ENCODE data around the gene RGS7.

GRCh38 chr1:241336335-241336734, 20.7 kb downstream of the RGS7 start:
- TF ChIP-seq, protein P1, sequence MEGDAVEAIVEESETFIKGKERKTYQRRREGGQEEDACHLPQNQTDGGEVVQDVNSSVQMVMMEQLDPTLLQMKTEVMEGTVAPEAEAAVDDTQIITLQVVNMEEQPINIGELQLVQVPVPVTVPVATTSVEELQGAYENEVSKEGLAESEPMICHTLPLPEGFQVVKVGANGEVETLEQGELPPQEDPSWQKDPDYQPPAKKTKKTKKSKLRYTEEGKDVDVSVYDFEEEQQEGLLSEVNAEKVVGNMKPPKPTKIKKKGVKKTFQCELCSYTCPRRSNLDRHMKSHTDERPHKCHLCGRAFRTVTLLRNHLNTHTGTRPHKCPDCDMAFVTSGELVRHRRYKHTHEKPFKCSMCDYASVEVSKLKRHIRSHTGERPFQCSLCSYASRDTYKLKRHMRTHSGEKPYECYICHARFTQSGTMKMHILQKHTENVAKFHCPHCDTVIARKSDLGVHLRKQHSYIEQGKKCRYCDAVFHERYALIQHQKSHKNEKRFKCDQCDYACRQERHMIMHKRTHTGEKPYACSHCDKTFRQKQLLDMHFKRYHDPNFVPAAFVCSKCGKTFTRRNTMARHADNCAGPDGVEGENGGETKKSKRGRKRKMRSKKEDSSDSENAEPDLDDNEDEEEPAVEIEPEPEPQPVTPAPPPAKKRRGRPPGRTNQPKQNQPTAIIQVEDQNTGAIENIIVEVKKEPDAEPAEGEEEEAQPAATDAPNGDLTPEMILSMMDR (optimal IDR thresholded peaks at IDR 0.05 in 1 of 3, IDR thresholded peaks at IDR 0.05 in 1 of 3, conservative IDR thresholded peaks at IDR 0.05 in 1 of 3; ENCODE audit: extremely low read depth in 1 of 3, insufficient read depth in 2 of 3, low read length in 3 of 3): no peak
- no peak for TF ChIP-seq EZH2 (IDR thresholded peaks at IDR 0.05; ENCODE audit: low read length)

Data from keratinocyte (primary cell).